Epithelial cell of esophagus (primary cell): ENCODE data around the gene POU6F1.

Experiments used
- DNase-seq: peaks from one replicate; pipeline ENCODE4 v3.0.0; 2010; ENCODE audit warnings: low read depth
- H3K4me3 ChIP-seq: 2 replicates; pipeline ENCODE4 v1.5.1; 2011; ENCODE audit warnings: mild to moderate bottlenecking, low read length, control low read depth
- CTCF ChIP-seq: IDR thresholded peaks from 2 replicates; pipeline ENCODE4 v1.5.1; 2011; ENCODE audit warnings: low read depth, mild to moderate bottlenecking, low read length, control low read depth, inconsistent platforms; ENCODE audit not compliant: insufficient read depth; ENCODE audit errors: missing control alignments

POU6F1 gene

GRCh38 chr12:51208016-51208660 is 9.7 kb downstream of the POU6F1 start:
- no peak for DNase-seq
- no peak overlapping the region for H3K4me3 ChIP-seq
- no peak for TF ChIP-seq CTCF

- TF ChIP-seq CTCF = no peak
- no peak for DNase-seq
- no peak overlapping the region for H3K4me3 ChIP-seq
Measured at GRCh38 chr12:51205350-51205749, 12.5 kb downstream of the POU6F1 start.

- no peak for TF ChIP-seq CTCF
- H3K4me3 ChIP-seq = no peak overlapping the region
- DNase-seq = no peak
Measured at GRCh38 chr12:51202718-51203117, 15.1 kb downstream of the POU6F1 start.

GRCh38 chr12:51200806-51201205 is 17.1 kb downstream of the POU6F1 start:
- DNase-seq = no peak
- no peak for TF ChIP-seq CTCF
- H3K4me3 ChIP-seq = no peak overlapping the region

- no peak overlapping the region for H3K4me3 ChIP-seq
- no peak for TF ChIP-seq CTCF
- DNase-seq = no peak
Measured at GRCh38 chr12:51200156-51200555, 17.7 kb downstream of the POU6F1 start.

GRCh38 chr12:51199366-51199945 is 18.4 kb downstream of the POU6F1 start:
- H3K4me3 ChIP-seq = no peak overlapping the region
- no peak for DNase-seq
- no peak for TF ChIP-seq CTCF
